PC-9 (cell line): ENCODE measurements around the gene HDAC11. TPM values are rescaled to one million over a fixed set of nuclear protein-coding genes. Genes with fewer than 3 reads are reported as not detected.
A peak's percentile ranks its signal among the peaks of the same experiment; 100 is the strongest.

Source experiments
- BruUV-seq: library from RNA; stranded (reverse); fragments of 400-500 nt; replicated peaks from 2 replicates; lab custom pipeline; 2021; lab: Mats Ljungman, UMichigan
- CTCF ChIA-PET: fragments of 300-600 bp; sonication (Branson Sonifier 250); formaldehyde crosslinking; loops from one replicate; lab custom pipeline; 2022; ENCODE audit warnings: antibody characterized with exemption; lab: Charles Lee
- POLR2A ChIA-PET: fragments of 300-600 bp; sonication (Branson Sonifier 250); formaldehyde crosslinking; loops from one replicate; lab custom pipeline; 2022; ENCODE audit warnings: antibody characterized with exemption; ENCODE audit not compliant: unreplicated experiment; lab: Charles Lee
- DNase-seq, 2 experiments: peaks; one replicate each; pipeline versions ENCODE4 v3.0.0 to v3.0.0-alpha.2; 2015 to 2022; ENCODE audit warnings: mixed read lengths in 1 of 2
- H2AFZ ChIP-seq: fragments of 200-600 bp; sonication (generic); 2 replicates; pipeline ENCODE4 v1.8.1; 2017; ENCODE audit warnings: antibody characterized with exemption
- H3F3A ChIP-seq: fragments of 200-600 bp; sonication (generic); 2 replicates; pipeline ENCODE4 v1.8.1; 2017; ENCODE audit warnings: antibody characterized with exemption, mild to moderate bottlenecking, low read depth; ENCODE audit not compliant: insufficient read depth
- H3K27ac ChIP-seq: fragments of 200-600 bp; sonication (generic); 2 replicates; pipeline ENCODE4 v1.6.1; 2016; ENCODE audit warnings: mixed run types
- H3K27me3 ChIP-seq: fragments of 200-600 bp; sonication (generic); 2 replicates; pipeline ENCODE4 v1.6.1; 2016; ENCODE audit warnings: low read depth, mixed run types; ENCODE audit not compliant: insufficient read depth
- H3K36me3 ChIP-seq: fragments of 200-600 bp; sonication (generic); 2 replicates; pipeline ENCODE4 v1.6.1; 2016; ENCODE audit warnings: low read depth, mixed run types
- H3K4me1 ChIP-seq: fragments of 200-600 bp; sonication (generic); replicated peaks from 2 replicates; pipeline ENCODE4 v1.6.1; 2016; ENCODE audit warnings: mixed run types; ENCODE audit not compliant: insufficient read depth
- H3K4me2 ChIP-seq: fragments of 200-600 bp; sonication (generic); 2 replicates; pipeline ENCODE4 v1.6.1; 2017; ENCODE audit warnings: mixed run types
- H3K4me3 ChIP-seq: fragments of 200-600 bp; sonication (generic); 2 replicates; pipeline ENCODE4 v1.6.1; 2016; ENCODE audit warnings: mixed run types
- H3K79me2 ChIP-seq: fragments of 200-600 bp; sonication (generic); 2 replicates; pipeline ENCODE4 v1.6.1; 2017; ENCODE audit warnings: low read depth, mixed run types
- H3K9me2 ChIP-seq: fragments of 200-600 bp; sonication (generic); 2 replicates; pipeline ENCODE4 v1.8.1; 2017; ENCODE audit warnings: mild to moderate bottlenecking; ENCODE audit not compliant: insufficient read depth
- H3K9me3 ChIP-seq: fragments of 200-600 bp; sonication (generic); 2 replicates; pipeline ENCODE4 v1.8.1; 2016; ENCODE audit warnings: low read depth; ENCODE audit not compliant: insufficient read depth
- H4K20me1 ChIP-seq: fragments of 200-600 bp; sonication (generic); 2 replicates; pipeline ENCODE4 v1.8.1; 2017; ENCODE audit not compliant: insufficient read depth
- CTCF ChIP-seq: fragments of 200-600 bp; sonication (generic); conservative IDR thresholded peaks from 2 replicates; pipeline ENCODE4 v1.6.1; 2017; ENCODE audit warnings: mixed run types, antibody characterized with exemption, mild to moderate bottlenecking, moderate library complexity
- EZH2 ChIP-seq: fragments of 200-600 bp; sonication (generic); IDR thresholded peaks from 2 replicates; pipeline ENCODE4 v1.8.0; 2017; ENCODE audit warnings: antibody characterized with exemption, low read depth
- intact Hi-C: fragments of 100-400 bp; cut with micrococcal nuclease; formaldehyde crosslinking; loops from one replicate; pipeline ENCODE4 v1.10.0; 2022; ENCODE audit not compliant: unreplicated experiment
- total RNA-seq: library from RNA; stranded (reverse); gene quantifications from 2 replicates; pipeline ENCODE4 v1.2.3, GENCODE V29; 2021

Gene HDAC11
- total RNA-seq, 1 experiment from 2014 or later: 18.4 TPM

DNA sequence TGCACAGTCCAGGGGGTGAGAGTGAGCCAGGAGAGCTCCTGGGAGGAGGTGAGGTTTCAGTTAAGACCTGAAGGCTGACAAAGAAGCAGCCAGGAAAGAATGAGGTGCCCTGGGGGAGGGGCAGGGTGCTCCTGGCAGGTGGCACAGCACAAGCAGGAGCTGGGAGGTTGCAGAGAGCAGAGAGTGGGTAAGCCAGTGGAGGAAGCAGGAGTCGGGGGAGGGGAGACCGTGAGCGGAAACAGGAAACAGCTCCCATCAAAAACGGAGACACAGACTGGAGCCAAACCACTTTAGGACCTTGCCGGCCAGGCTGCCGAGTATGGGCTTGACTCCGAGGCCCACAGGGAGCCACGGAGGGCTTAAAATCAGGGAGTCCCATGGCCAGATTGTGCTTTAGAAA lies 56.7 kb downstream of the HDAC11 start:
- H3K9me2 ChIP-seq: no peaks in the 10 kb centered on the region
- H3K4me1 ChIP-seq: peaks cover 83% of the 10 kb centered on the region
- BruUV-seq: no TSS peak
- TF ChIP-seq CTCF (no peak), EZH2 (no peak)
- peaks cover 9% of the 10 kb centered on the region; the same call in 1 of the 2 replicates for H3K9me3 ChIP-seq
- H3K27me3 ChIP-seq: no peaks in the 10 kb centered on the region
- H3F3A ChIP-seq: peaks cover 59% of the 10 kb centered on the region
- POLR2A ChIA-PET: no interaction called here
- H3K4me3 ChIP-seq: no peak overlapping the region
- no peak overlapping the region for H2AFZ ChIP-seq
- H4K20me1 ChIP-seq: no peaks in the 10 kb centered on the region
- H3K79me2 ChIP-seq: no peaks in the 10 kb centered on the region
- no peaks in the 10 kb centered on the region; the same call in 1 of the 2 replicates for H3K36me3 ChIP-seq
- H3K4me2 ChIP-seq: peak overlapping the region; percentile 53
- intact Hi-C loops: loop anchor here (10.0 kb wide), 1 partner anchor 318 kb away; no protein-coding TSS in a partner anchor
- DNase-seq: no peak
- H3K27ac ChIP-seq: peak overlapping the region; percentile 89
- CTCF ChIA-PET: no interaction called here

GRCh38 chr3:13537244-13537908 lies 57.3 kb downstream of the HDAC11 start:
- H4K20me1 ChIP-seq: no peaks in the 10 kb centered on the region
- TF ChIP-seq EZH2: no peak
- no peak for TF ChIP-seq CTCF
- no peaks in the 10 kb centered on the region for H3K9me2 ChIP-seq
- H3K9me3 ChIP-seq: peaks cover 13% of the 10 kb centered on the region; the same call in 1 of the 2 replicates
- no peak for DNase-seq
- no peak overlapping the region for H2AFZ ChIP-seq
- peaks cover 78% of the 10 kb centered on the region for H3K4me1 ChIP-seq
- H3K27me3 ChIP-seq: no peaks in the 10 kb centered on the region
- intact Hi-C loops: loop anchor here (10.0 kb wide), 1 partner anchor 317 kb away; no protein-coding TSS in a partner anchor
- CTCF ChIA-PET: no interaction called here
- BruUV-seq: no TSS peak
- peak overlapping the region; percentile 89 for H3K27ac ChIP-seq
- no peaks in the 10 kb centered on the region; the same call in 1 of the 2 replicates for H3K36me3 ChIP-seq
- POLR2A ChIA-PET: interaction anchor here (0.6 kb wide), 1 partner anchor 9 kb away, joined by 3 read pairs; no protein-coding TSS in a partner anchor
- H3K4me3 ChIP-seq: no peak overlapping the region
- peak overlapping the region; percentile 53 for H3K4me2 ChIP-seq
- H3K79me2 ChIP-seq: no peaks in the 10 kb centered on the region
- H3F3A ChIP-seq: peaks cover 58% of the 10 kb centered on the region

GRCh38 chr3:13537909-13538296 lies 57.8 kb downstream of the HDAC11 start:
- Histone ChIP-seq H3K4me1 (peaks cover 74% of the 10 kb centered on the region), H3K4me3 (0 out of 2 replicates have a peak overlapping the region, but pooled peaks have one; percentile 1), H2AFZ (no peak overlapping the region), H3K79me2 (no peaks in the 10 kb centered on the region), H3K27me3 (no peaks in the 10 kb centered on the region), H3K36me3 (no peaks in the 10 kb centered on the region; the same call in 1 of the 2 replicates), H3F3A (peaks cover 53% of the 10 kb centered on the region), H4K20me1 (no peaks in the 10 kb centered on the region), H3K9me2 (no peaks in the 10 kb centered on the region), H3K9me3 (peaks cover 17% of the 10 kb centered on the region; the same call in 1 of the 2 replicates), H3K27ac (peak overlapping the region; percentile 89), H3K4me2 (peak overlapping the region; percentile 53)
- DNase-seq: peak; percentile 80 to 93
- no peak for TF ChIP-seq CTCF
- no peak for TF ChIP-seq EZH2
- intact Hi-C loops: loop anchor here (2.0 to 10.0 kb wide), 2 partner anchors 63 to 317 kb away; no protein-coding TSS in a partner anchor
- POLR2A ChIA-PET: interaction anchor here (0.6 kb wide), 2 partner anchors 9 to 24 kb away, joined by 3 read pairs; no protein-coding TSS in a partner anchor
- CTCF ChIA-PET: no interaction called here
- no TSS peak for BruUV-seq
